HG03064 (cell line): Measurements from ENCODE around the gene PLA2G4E.

Experiments
- ATAC-seq: cut with Tn5 transposase; IDR thresholded peaks from one replicate; pipeline ENCODE4 v1.9.1; 2021; ENCODE audit warnings: low read depth; ENCODE audit not compliant: unreplicated experiment

Gene PLA2G4E

DNA sequence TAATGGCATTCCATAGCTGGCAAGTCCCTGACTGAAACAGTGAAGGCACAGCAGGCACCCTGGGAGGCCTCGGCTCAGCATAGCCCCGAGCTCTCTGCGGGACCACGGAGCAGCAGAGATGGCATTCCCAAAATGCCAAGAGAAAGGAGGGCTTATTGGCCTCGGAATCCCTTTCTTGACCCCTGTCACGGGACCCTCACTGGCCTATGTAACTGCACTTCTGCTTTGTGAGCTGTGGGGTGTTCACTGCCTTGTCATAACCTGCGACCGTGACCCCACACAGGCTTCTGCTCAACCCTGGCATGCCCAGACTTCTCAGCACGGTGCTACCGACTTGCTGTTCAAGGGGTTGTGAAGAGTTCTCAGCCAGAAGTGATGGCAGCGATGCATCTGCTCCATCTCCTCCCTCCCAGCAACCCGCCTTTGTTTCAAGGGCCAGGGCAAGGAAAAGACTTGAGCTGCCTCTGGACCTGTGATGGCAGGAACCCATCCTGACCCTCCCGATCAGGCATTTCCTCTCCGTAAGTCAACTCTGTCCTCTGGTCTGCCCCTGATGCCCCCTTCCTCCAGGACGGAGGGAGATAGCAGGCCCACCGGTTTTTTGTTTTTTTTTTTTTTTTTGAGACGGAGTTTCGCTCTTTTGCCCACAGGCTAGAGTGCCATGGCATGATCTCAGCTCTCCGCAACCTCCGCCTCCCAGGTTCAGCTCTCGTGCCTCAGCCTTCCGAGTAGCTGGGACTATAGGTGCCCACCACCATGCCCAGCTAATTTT lies 79.0 kb downstream of the PLA2G4E start:
- no peak for ATAC-seq

DNA sequence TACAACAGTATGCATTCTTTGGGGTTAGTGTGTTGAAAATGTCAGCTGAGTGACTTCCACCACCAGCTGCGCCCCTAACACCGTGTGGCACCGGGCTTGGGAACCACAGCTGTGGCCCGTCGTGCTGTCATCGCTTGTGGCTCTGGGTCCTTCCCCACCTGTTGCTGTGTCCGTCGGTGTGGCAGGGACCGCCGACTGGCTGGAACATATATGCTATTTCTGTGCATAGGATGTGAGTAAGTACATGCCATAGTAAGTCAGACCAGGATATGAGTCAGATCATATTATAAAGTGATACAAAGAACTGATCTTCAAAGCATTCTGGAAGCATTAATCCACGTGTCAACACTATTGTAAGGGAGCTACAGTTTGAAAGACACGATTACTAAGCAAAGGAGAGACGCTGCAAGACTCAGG lies 80.4 kb downstream of the PLA2G4E start:
- no peak for ATAC-seq

DNA sequence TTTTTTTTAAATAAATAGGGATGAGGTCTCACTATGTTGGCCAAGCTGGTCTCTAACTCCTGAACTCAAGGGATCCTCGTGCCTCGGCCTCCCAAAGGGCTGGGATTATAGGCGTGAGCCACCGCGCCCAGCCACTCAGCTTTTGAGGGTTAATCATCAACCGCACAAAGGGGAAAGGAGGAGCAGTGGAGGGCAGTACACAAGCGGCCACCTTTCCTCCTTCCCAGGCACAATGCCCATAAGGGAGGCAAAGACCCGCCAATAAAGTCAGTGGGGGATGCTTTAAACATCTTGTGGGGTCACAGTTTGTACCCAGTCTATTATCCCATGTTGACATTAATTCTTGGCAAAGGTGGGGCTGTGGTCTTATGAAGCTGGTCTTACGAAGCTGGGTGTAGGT lies 80.9 kb downstream of the PLA2G4E start:
- no peak for ATAC-seq

DNA sequence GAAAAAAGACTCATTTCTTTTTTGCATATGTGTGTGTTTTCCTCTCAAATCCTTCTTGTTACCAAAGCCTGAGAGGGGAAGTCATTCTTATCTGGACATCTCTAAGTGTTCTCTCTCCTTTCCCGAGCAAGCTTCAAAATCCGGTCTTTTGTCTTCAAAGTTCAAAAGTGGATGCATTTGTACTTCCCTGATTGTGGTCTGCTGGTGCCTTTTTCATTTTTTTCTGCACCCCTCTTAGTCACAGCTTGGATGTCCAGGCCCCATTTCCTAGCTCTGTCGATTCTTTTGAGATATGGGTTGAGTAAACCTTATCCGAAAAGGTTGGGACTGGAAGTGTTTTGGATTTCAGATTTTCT lies 83.3 kb downstream of the PLA2G4E start:
- ATAC-seq: no peak

DNA sequence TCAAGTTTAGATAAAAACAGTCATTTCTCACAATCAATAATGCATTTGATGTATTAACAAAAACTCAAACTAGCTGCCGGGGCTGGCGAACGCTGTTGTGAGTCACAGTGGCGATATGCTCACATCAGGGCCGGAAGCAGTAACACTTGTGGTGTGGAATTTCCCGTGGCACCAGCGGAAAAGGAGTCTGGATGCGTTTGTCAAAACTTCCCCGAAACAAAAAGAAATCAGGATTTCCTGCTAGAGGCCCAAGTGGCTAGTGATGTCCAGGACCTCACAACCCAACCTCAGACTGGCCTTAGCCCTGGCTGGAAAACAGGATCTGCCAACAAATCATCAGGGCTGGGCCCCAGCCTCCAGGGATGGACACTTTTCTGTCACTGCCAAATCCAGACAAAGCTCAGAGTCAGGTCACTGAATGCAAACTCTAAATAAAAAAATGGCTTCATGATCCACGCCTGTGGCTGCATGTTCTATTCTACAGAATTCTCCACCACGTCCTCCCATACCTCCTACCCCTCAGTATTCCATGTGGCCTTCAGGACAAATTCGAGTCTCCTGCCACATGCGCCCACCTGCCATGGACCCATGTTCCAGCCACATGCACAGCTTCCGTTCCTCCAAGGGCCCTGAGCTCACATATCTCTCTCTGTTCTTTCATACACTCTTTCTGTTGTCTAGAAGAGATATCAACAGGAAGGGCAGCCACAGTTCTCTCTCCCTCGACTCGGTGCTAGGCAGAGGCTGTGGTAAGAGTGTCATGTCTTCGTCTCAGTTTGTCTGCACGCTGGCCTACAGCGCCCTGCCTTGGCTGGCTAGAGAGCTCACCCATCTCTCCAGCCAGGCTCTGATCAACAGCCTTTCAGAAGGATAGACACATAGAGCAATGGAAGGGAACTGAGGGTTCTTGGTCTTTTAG lies 83.9 kb downstream of the PLA2G4E start:
- no peak for ATAC-seq

DNA sequence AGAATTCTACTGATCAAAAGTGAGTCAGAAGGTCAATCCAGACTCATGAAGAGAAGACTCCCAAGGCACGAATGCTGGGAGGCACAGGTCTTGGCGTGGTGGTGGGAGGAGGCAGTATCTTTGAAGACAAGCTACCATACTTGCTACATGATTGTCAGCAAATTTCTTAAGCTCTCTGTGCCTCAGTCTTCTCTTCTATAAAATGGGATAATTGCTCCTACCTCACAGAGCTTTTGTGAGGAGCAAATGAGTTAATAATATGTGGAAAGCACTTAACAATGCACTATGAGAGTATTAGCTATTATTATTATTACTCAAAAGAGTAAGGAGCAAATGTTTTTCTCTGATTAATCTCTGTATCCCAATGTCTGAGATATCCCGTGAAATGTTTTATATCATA lies 84.7 kb downstream of the PLA2G4E start:
- ATAC-seq: no peak

DNA sequence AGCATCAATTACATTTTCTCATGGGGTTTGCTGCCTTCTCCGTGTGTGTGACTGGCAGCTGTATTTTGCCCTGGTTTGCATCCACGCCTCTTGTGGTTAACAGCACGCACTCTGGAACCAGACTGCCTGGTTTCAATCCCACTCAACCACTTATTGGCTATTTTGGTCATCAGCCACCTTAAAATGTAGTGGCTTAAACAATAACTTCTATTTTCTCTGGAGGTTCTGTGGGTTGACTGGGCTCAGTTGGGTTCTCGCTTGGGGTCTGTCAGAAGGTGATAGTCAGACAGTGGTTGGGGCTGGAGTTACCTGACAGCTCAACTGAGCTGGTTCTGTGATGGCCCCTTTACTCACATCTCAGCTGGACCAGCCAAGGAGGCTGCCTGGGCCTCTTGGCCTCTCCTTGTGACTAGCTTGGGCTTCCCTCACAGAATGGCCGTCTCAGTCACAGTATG lies 85.2 kb downstream of the PLA2G4E start:
- ATAC-seq: no peak

DNA sequence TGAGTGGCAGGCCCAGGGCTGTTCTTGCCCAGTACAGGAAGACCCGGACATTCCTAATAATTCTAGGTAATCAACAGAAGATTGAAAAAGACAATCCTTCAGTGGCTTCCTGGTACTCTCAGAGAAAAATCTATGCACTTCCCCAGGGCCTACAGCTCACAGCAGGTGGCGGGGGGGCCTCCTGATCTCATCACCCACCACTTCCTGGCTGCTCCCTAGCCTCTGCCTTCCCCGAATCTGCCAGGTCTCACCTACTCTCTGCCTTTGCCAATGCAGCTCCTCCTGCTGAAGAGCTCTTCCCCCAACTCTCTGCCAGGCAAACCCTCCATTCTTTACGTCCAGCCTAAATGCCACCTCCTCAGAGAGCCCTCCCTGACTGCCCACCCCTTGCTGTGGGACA lies 86.0 kb downstream of the PLA2G4E start:
- no peak for ATAC-seq

DNA sequence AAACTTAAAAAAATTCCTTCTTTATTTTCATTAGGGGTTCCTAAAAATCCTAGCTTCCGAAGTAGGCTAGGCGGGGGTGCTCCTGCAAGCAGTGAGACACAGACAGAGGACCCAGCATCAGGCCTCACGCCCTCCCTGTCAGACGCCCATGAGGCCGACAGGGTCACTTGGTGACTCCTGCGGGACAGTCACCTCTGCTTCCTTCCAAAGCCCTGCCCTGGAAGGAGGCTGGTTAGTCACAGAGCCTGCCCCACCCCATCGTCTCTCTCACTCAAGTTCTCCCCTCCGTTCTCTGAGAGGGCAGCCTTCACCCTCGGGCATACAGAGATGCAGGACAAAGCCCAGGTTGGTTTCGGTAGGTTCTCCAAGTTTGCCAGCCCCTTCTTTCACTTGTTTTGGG lies 87.1 kb downstream of the PLA2G4E start:
- ATAC-seq: no peak

DNA sequence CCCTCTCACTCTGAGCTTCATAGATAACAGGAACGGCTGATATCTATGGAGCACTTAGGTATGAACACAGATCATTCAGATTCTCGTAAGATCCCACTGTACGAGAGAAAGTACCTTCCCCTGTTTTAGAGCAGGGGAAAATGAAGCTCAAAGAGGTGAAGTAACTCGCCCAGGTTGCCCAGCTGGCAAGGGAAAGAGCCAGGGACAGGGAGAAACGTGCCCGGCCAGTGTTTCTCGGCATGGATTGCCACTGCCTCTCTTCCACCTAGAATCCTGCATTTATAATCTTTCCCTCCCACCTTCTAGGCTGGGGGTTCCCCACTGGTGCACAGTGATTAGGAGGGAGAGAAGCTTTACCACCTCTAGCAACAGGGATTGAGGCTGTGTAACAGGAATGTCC lies 87.5 kb downstream of the PLA2G4E start:
- no peak for ATAC-seq

DNA sequence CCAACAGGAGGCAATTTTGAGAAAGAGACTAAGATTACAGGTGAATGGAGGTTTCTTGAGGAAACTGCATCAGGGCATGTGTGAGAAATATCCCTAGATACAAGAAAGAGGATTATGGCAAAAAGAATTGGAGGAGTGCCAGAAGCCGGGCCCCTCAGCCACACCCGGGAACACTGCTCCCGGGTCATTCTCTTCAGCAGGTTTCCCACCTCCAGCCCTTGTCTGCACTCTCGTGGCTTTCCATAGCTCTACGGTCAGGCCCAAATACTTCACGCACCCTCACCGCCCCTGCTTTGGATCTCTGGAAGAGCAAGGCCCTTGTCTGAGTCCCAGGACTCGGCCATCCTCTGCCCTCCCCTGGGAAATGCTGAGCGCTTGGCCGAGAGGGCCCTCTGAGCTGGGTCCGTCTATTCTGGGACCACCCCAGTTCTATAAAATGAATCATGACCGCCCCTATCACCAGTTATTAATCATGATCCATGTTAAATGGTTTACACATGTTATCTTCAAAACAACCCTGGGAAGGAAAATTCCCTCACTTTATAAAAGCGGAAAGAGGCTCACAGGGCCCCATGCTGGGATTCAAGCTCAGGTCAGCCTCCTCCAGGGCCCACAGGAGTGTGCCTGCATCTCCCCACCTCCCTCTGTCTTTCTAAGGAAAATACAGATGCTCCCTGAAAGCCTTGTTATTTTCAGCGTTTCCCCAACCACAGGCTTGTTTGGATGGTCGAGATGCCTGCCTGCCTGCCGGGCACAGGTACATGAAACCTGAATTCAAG lies 88.1 kb downstream of the PLA2G4E start:
- no peak for ATAC-seq

DNA sequence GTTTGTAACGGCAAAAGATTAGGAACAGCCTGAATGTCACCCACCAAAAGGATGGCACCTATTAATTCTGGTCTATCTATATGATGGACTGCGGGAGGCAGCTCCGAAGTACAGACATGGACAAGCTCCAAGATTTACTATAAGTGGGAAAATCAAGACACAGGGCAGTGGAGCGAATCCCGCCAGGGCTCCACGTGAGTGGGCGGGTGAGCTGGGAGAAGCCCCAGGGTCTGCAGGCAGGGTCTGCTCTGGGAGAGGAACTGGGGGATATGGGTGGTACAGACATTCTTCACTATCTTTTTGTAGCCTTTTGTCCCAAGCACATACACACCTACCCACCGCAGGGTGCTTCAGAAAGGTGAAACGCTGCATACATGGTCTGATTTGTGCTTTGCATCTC lies 88.7 kb downstream of the PLA2G4E start:
- no peak for ATAC-seq
